GM12878 (cell line): ENCODE measurements around the gene KIF14. TPM values are rescaled to one million over a fixed set of nuclear protein-coding genes. Genes with fewer than 3 reads are reported as not detected.
"Not testable (repeated sequence)": the region's sequence is repeated elsewhere in the genome, so short reads cannot be mapped to it uniquely, and the experiment has no call there.

Source experiments
- ATAC-seq: fragments of 200-7000 bp; cut with Tn5 transposase; 3 replicates; pipeline ENCODE4 v1.9.1; 2020; ENCODE audit warnings: mild to moderate bottlenecking, moderate library complexity
- BruUV-seq: library from RNA; stranded (reverse); fragments of 400-500 nt; replicated peaks from 2 replicates; lab custom pipeline; 2021; lab: Mats Ljungman, UMichigan
- CTCF ChIA-PET: fragments of 300-600 bp; sonication (Branson Sonifier 250); formaldehyde crosslinking; extraction: SDS; loops from one replicate; lab custom pipeline; 2021; ENCODE audit warnings: inconsistent platforms; lab: Yijun Ruan, JAX
- POLR2A ChIA-PET: fragments of 350-600 bp; formaldehyde crosslinking; extraction: SDS; loops from one replicate; lab custom pipeline; 2021; ENCODE audit warnings: inconsistent platforms; lab: Charles Lee
- RAD21 ChIA-PET: fragments of 300-600 bp; sonication (Branson Sonifier 250); formaldehyde crosslinking; loops from one replicate; lab custom pipeline; 2023; ENCODE audit warnings: antibody characterized with exemption; ENCODE audit not compliant: unreplicated experiment; lab: Charles Lee
- SMC1A ChIA-PET: fragments of 300-600 bp; sonication (Branson Sonifier 250); formaldehyde crosslinking; loops from one replicate; lab custom pipeline; 2023; ENCODE audit not compliant: unreplicated experiment, uncharacterized antibody; lab: Charles Lee
- DNase-seq: peaks from one replicate; pipeline ENCODE4 v3.0.0-alpha.2; 2011; ENCODE audit warnings: low read depth, low spot score
- FAIRE-seq: peaks from 3 replicates; lab custom pipeline; 2011; peaks lifted over from hg19 to GRCh38; lab: Jason Lieb, UNC
- H2AFZ ChIP-seq: 2 replicates; pipeline ENCODE4 v1.6.0; 2011; ENCODE audit warnings: low read depth, low read length, control low read depth; ENCODE audit not compliant: control insufficient read depth
- H3K27ac ChIP-seq: 2 replicates; pipeline ENCODE4 v1.5.1; 2011; ENCODE audit warnings: control low read depth; ENCODE audit not compliant: control insufficient read depth, insufficient read depth
- H3K27me3 ChIP-seq, 2 experiments: replicated peaks in 1 of 2; 2 replicates each; pipeline versions ENCODE4 v1.6.0 to v1.6.1; 2011; ENCODE audit warnings: low read length in 1 of 2; ENCODE audit not compliant: control insufficient read depth in 2 of 2, insufficient read depth in 2 of 2
- H3K36me3 ChIP-seq, 2 experiments: 2 replicates each; pipeline ENCODE4 v1.5.1; 2011; ENCODE audit warnings: low read length in 1 of 2; ENCODE audit not compliant: control insufficient read depth in 2 of 2, insufficient read depth in 2 of 2
- H3K4me1 ChIP-seq: 2 replicates; pipeline ENCODE4 v1.6.1; 2011; ENCODE audit warnings: mild to moderate bottlenecking, low read length, moderate library complexity, mixed read lengths; ENCODE audit not compliant: control insufficient read depth, insufficient read depth
- H3K4me2 ChIP-seq: 2 replicates; pipeline ENCODE4 v1.6.0; 2011; ENCODE audit warnings: control low read depth; ENCODE audit not compliant: control insufficient read depth, insufficient read depth
- H3K4me3 ChIP-seq: fragments of 200-600 bp; sonication (generic); 2 replicates; pipeline ENCODE4 v1.5.1; 2016
- H3K79me2 ChIP-seq: 2 replicates; pipeline ENCODE4 v1.6.0; 2011; ENCODE audit warnings: low read length; ENCODE audit not compliant: control insufficient read depth, insufficient read depth
- H3K9ac ChIP-seq: 2 replicates; pipeline ENCODE4 v1.8.0; 2011; ENCODE audit warnings: low read length, control low read depth, mixed read lengths; ENCODE audit not compliant: control insufficient read depth, insufficient read depth
- H3K9me3 ChIP-seq: replicated peaks from 3 replicates; pipeline ENCODE4 v1.5.1; 2011; ENCODE audit warnings: mild to moderate bottlenecking, low read length; ENCODE audit not compliant: control insufficient read depth, insufficient read depth
- H4K20me1 ChIP-seq: 2 replicates; pipeline ENCODE4 v1.6.0; 2011; ENCODE audit not compliant: control insufficient read depth, insufficient read depth
- GATAD2B ChIP-seq: fragments of 450-650 bp; conservative IDR thresholded peaks from 2 replicates; pipeline ENCODE4 v1.6.1; 2017; ENCODE audit warnings: low read depth, mild to moderate bottlenecking, moderate library complexity
- NFXL1 ChIP-seq: fragments of 450-650 bp; IDR thresholded peaks from 2 replicates; pipeline ENCODE4 v1.6.1; 2017; ENCODE audit warnings: antibody characterized with exemption, mild to moderate bottlenecking, borderline replicate concordance
- TAF1 ChIP-seq: IDR thresholded peaks from 2 replicates; pipeline ENCODE4 v1.6.1; 2011; ENCODE audit warnings: mild to moderate bottlenecking, low read depth, low read length, borderline replicate concordance
- WGBS: methylation state at CpG from one replicate; pipeline ENCODE4 v1.1.6; 2016; ENCODE audit warnings: low lambda C conversion rate; ENCODE audit not compliant: insufficient replicate concordance, insufficient coverage; ENCODE audit errors: missing lambda C conversion rate; 5-methylcytosine and 5-hydroxymethylcytosine counted together
- in situ Hi-C: fragments of 300-500 bp; cut with MboI; formaldehyde crosslinking; loops from 9 replicates; pipeline ENCODE4 v1.14.3; 2018; ENCODE audit warnings: mixed read lengths
- intact Hi-C: fragments of 100-400 bp; cut with micrococcal nuclease; formaldehyde crosslinking; loops from one replicate; pipeline ENCODE4 v1.14.2; 2022; ENCODE audit not compliant: unreplicated experiment
- polyA plus RNA-seq, 11 experiments: library from polyadenylated mRNA; depleted of rRNA in 4 of 11; unstranded in 6 of 11; stranded (reverse) in 5 of 11; fragments of >200 nt; fragmentation: Nextera tagmentation in 4 of 11; fragmentation: Illumina TruSeq in 1 of 11; extraction: Ambion mirVana in 4 of 11; extraction: Trizol in 1 of 11; gene quantifications; 1 replicate in 1 of 11; 2 replicates in 10 of 11; pipeline versions ENCODE4 v1.2.1 to v1.2.3, GENCODE V29; 2011 to 2016; ENCODE audit warnings: inconsistent platforms in 2 of 11, missing spikeins in 2 of 11, low read depth in 1 of 11
- total RNA-seq, 4 experiments: library from RNA; depleted of rRNA in 3 of 4; stranded (reverse); fragments of >200 nt in 3 of 4; fragmentation: Illumina TruSeq in 1 of 4; extraction: Trizol in 1 of 4; gene quantifications; 2 replicates each; pipeline versions ENCODE4 v1.2.1 to v1.2.3, GENCODE V29; 2013 to 2021

The KIF14 gene
- total and polyA plus RNA-seq, 10 of the 15 experiments (the other 5 are each of a cell fraction or from before 2014, with no cell fraction given) = 6.8 to 25.5 (median 14.4) TPM

- in situ Hi-C loops, BruUV-seq, H3K27ac ChIP-seq, H3K79me2 ChIP-seq, FAIRE-seq, H2AFZ ChIP-seq, H3K27me3 ChIP-seq, H3K9me3 ChIP-seq, H3K4me2 ChIP-seq, ATAC-seq, H4K20me1 ChIP-seq, H3K4me3 ChIP-seq, H3K36me3 ChIP-seq, DNase-seq, H3K9ac ChIP-seq, intact Hi-C loops: not testable (repeated sequence)
- ChIA-PET CTCF (interaction anchor here (0.6 to 1.6 kb wide), 4 partner anchors 34 to 341 kb away, joined by 3 to 5 read pairs (median 4); no protein-coding TSS in a partner anchor), POLR2A (interaction anchor here (0.7 kb wide), 1 partner anchor 11 kb away, joined by 3 read pairs; no protein-coding TSS in a partner anchor), RAD21 (interaction anchor here (0.7 to 10.2 kb wide), 3 partner anchors 8 to 144 kb away, joined by 3 to 175 read pairs (median 4); partner anchors contain the start of gene DDX59), SMC1A (interaction anchor here (0.7 to 1.1 kb wide), 4 partner anchors 25 to 151 kb away, joined by 3 to 4 read pairs (median 3); no protein-coding TSS in a partner anchor)
- WGBS = 93% methylated on average over 8 of the region's 8 CpGs
- H3K4me1 ChIP-seq = peaks cover 34% of the 10 kb centered on the region
These were observed 10.0 kb upstream of the KIF14 start for GRCh38 chr1:200630515-200630899.

- Histone ChIP-seq H3K27ac (no peak overlapping the region), H3K4me3 (no peak overlapping the region), H3K4me1 (peaks cover 35% of the 10 kb centered on the region), H4K20me1 (no peaks in the 10 kb centered on the region), H3K36me3 (no peaks in the 10 kb centered on the region), H3K4me2 (no peak overlapping the region), H3K9me3 (no peaks in the 10 kb centered on the region), H3K27me3 (no peaks in the 10 kb centered on the region), H2AFZ (no peak overlapping the region), H3K79me2 (no peaks in the 10 kb centered on the region), H3K9ac (no peak overlapping the region)
- TF ChIP-seq TAF1 (no peak), GATAD2B (no peak), NFXL1 (no peak)
- intact Hi-C loops (loop anchor here (5.0 kb wide), 3 partner anchors 257 to 342 kb away; no protein-coding TSS in a partner anchor), in situ Hi-C loops (no loop called here)
- BruUV-seq = no TSS peak
- 99% methylated on average over 9 of the region's 9 CpGs for WGBS
- no peak for FAIRE-seq
- RAD21 ChIA-PET = interaction anchor here (0.7 to 10.2 kb wide), 3 partner anchors 8 to 145 kb away, joined by 3 to 175 read pairs (median 4); partner anchors contain the start of gene DDX59
- no peak for ATAC-seq
- CTCF ChIA-PET = interaction anchor here (0.6 to 1.6 kb wide), 4 partner anchors 34 to 342 kb away, joined by 3 to 5 read pairs (median 4); no protein-coding TSS in a partner anchor
- SMC1A ChIA-PET = interaction anchor here (0.7 to 3.3 kb wide), 7 partner anchors 10 to 151 kb away, joined by 3 to 46 read pairs (median 3); partner anchors contain the start of gene DDX59
- DNase-seq = no peak
- POLR2A ChIA-PET = interaction anchor here (0.6 to 0.7 kb wide), 2 partner anchors 12 to 380 kb away, joined by 3 to 4 read pairs; no protein-coding TSS in a partner anchor
These were observed 9.4 kb upstream of the KIF14 start for GRCh38 chr1:200629876-200630514.
